ENCODE results near the gene HOXA6. TPM values are rescaled to one million over a fixed set of nuclear protein-coding genes. Genes with fewer than 3 reads are reported as not detected.

Gene HOXA6
- total RNA-seq, 1 donor from 2014 or later = 15.3 TPM

DNA sequence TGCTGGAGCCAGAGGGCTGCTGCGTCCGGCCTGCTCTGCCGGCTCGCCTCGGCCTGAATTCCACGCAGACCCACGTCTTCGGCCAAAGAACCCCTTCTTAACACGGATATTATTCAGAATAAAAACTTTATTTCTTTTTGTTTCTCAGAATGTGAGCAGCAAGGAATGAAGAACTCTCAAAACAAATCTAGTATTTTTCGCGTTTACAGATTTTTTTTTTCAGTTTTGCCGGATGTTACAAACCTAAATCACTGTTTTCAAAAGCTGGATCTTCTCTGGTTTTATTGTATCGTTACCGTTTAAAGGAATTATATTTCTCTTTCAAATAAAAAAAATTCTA is 40.7 kb downstream of the HOXA6 start:
- intact Hi-C loops (cut with DNase I) = no loop called here
- H3K27me3 ChIP-seq = no peaks in the 10 kb centered on the region

DNA sequence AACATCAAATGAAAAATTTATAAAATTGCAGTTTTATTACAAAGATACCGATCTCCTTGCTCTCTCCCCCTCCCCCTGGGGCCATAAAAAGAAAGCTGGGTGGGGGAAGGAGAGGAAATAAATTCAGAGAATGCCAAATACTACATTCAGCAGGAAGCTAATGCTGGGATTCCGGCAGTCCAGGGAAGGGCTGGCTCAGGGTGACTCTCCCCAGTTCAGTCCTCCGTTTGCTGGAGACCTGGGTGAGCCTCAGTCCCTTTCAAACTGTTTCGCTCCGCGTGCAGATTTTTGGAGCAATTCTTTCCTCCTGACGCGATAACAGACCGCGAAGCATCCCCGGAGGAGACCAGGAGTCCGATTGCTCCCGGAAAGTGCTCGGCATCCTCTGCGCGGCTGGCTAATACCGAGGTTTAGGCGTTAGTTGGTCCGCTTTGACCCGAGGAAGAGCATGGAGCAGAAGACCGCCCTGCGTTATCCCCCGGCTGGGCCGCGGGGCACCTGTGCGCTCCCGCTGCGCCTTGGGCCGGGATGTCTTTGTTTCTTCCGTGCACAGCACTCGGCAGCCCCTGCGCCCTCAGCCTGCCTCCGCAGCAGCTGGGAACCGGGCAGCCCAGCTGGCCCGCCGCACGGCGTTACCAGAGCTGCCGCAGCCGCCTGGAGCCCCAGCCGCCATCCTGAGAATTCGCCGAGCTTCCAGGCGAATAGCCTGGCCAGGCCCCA is 41.2 kb downstream of the HOXA6 start:
- Histone ChIP-seq H3K9me3 (no peaks in the 10 kb centered on the region), H3K4me1 (peaks cover 12 to 30% of the 10 kb centered on the region in 2 donors), H3K27me3 (no peaks in the 10 kb centered on the region), H3K27ac (peak overlapping the region; percentile 89 to 97), H3K4me3 (peak overlapping the region; percentile 46 to 79), H3K36me3 (no peaks in the 10 kb centered on the region)
- peak in 1 of 2 donors; percentile 66 for DNase-seq (ENCODE audit: low spot score in 2 of 2)
- TF ChIP-seq, protein P1, sequence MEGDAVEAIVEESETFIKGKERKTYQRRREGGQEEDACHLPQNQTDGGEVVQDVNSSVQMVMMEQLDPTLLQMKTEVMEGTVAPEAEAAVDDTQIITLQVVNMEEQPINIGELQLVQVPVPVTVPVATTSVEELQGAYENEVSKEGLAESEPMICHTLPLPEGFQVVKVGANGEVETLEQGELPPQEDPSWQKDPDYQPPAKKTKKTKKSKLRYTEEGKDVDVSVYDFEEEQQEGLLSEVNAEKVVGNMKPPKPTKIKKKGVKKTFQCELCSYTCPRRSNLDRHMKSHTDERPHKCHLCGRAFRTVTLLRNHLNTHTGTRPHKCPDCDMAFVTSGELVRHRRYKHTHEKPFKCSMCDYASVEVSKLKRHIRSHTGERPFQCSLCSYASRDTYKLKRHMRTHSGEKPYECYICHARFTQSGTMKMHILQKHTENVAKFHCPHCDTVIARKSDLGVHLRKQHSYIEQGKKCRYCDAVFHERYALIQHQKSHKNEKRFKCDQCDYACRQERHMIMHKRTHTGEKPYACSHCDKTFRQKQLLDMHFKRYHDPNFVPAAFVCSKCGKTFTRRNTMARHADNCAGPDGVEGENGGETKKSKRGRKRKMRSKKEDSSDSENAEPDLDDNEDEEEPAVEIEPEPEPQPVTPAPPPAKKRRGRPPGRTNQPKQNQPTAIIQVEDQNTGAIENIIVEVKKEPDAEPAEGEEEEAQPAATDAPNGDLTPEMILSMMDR (IDR thresholded peaks at IDR 0.05) = no peak
- intact Hi-C loops (cut with DNase I) = no loop called here

More for the DNA sequence above, 40.7 kb downstream of the HOXA6 start:
- H3K36me3 ChIP-seq = no peaks in the 10 kb centered on the region
- peaks cover 12 to 30% of the 10 kb centered on the region in 2 donors for H3K4me1 ChIP-seq
- no peak for DNase-seq (ENCODE audit: low spot score in 2 of 2)
- H3K4me3 ChIP-seq = peak overlapping the region; percentile 46 to 79
- H3K27ac ChIP-seq = peak overlapping the region; percentile 89 to 97
- TF ChIP-seq, protein P1 (IDR thresholded peaks at IDR 0.05) = no peak
- no peaks in the 10 kb centered on the region for H3K9me3 ChIP-seq

DNA sequence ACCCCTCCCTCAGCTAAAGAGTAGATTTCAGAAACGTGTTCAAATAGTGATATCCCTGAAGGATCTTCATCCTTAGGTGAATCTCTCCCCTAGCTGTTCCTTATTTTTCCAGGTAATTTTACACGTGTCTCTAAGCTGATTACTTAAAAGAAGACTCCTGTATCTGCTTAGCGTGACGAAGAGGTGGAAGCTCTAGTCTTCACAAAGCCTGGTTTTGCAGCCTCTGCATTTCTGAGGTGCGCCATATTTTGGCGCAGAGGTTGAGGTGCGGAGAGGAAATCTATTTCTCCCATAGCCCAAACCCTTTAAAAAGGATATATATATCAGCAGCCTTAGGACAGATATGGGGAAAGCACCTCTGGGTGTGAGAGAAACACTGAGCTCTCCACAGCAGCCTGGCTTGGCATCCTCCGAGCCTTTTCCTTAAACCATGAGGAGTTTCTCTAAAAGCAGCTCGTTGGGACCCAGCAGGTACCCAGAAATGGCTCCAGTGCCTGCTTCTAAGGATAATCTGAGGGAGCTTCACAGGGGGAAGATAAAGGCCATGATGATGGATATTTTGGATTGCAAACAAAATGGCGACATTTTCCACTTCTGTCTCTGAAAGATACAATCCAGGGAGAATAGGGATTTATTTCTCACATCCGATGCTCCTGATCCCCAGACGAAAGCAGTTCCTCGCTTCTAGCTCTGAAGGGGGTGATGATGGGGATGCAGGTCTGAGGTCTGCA is 42.1 kb downstream of the HOXA6 start:
- peak overlapping the region; percentile 46 to 79 for H3K4me3 ChIP-seq
- H3K36me3 ChIP-seq = no peaks in the 10 kb centered on the region
- intact Hi-C loops (cut with DNase I) = loop anchor here (2.0 kb wide), 1 partner anchor 17 kb away; no protein-coding TSS in a partner anchor
- TF ChIP-seq, protein P1 (IDR thresholded peaks at IDR 0.05) = no peak
- peak overlapping the region; percentile 89 to 97 for H3K27ac ChIP-seq
- peaks cover 12 to 31% of the 10 kb centered on the region in 2 donors for H3K4me1 ChIP-seq
- no peaks in the 10 kb centered on the region for H3K27me3 ChIP-seq
- DNase-seq (ENCODE audit: low spot score in 2 of 2) = no peak
- no peaks in the 10 kb centered on the region for H3K9me3 ChIP-seq

DNA sequence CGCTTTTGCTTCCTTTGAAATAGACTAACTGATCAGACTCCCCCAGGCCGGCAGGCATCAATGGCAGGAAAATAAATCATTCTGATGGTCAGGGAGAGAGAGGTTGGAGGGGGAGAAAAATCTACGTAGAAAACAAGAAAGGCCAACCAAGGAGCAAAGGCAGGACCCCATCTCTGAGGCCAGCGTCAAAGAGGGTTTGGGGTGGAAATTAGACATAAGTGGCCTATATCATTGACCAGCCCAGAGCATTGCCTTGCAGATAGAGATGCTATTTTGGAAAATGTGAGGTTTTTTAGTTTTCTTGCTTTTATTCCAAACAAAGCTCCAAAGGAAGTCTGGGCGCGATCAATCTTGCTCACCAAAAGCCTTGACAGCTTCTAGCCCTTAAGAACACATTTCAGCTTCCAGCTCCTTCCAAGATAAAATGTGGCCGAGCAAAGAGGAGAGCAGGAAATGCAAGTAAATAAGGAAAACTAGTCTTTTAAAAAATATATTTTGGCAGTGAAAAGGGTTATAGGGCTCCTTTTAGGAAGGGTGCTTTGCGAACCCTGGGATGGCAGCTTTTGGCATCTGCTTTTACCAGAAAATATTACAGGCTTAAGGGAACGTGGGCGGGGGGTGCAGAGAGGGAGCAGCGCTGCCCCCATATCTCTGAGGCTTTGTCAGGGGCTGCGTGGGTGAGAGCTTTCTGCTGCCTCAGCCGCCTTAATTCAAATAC is 43.1 kb downstream of the HOXA6 start:
- Histone ChIP-seq H3K27ac (peak overlapping the region; percentile 89 to 97), H3K4me3 (peak overlapping the region; percentile 68 to 79), H3K9me3 (no peaks in the 10 kb centered on the region), H3K4me1 (peaks cover 8 to 32% of the 10 kb centered on the region in 2 donors), H3K36me3 (no peaks in the 10 kb centered on the region), H3K27me3 (no peaks in the 10 kb centered on the region)
- peak in 1 of 2 donors; percentile 61 for DNase-seq (ENCODE audit: low spot score in 2 of 2)
- intact Hi-C loops (cut with DNase I) = loop anchor here (2.0 to 5.0 kb wide), 2 partner anchors 18 to 1352 kb away; no protein-coding TSS in a partner anchor
- TF ChIP-seq, protein P1 (IDR thresholded peaks at IDR 0.05) = no peak

DNA sequence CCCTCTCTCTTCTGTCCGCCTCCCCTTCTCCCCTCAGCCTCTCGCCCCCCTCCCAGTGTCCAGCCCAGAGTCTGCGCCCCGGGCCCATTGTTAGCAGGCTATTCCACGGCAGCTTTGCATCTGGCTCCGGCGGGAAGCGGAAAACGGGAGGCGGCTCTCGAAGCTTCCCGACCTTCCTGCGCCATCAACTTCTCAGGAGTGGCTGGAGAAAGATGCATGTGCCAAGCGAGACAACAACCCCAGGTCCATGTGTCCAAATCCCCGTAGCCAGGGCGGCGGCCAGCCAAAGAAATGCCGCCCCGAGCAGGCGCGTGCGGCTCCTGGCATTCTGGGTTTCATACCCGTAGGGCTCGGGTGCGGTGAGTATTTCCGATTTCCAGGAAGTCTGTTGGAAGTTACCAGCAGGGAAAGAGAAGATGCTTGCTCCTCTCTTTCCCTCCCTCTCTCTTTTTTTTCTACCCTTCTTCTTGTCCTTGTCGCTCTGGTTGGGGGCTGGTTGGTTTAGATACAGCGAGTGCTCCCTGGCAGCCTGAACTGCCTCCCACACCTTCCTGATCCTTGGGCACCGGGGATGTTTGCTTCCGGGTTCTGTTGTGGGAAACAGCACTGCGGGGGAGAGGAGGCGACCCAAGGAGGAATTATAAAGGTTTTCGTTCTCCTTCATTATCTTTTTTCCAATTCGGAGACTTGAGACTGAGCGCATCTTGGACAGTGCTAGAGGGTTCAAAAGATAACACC is 43.9 kb downstream of the HOXA6 start:
- Histone ChIP-seq H3K9me3 (no peaks in the 10 kb centered on the region), H3K27ac (peak overlapping the region; percentile 89 to 97), H3K4me3 (peak overlapping the region; percentile 68 to 79), H3K4me1 (peaks cover 4 to 27% of the 10 kb centered on the region in 2 donors), H3K27me3 (no peaks in the 10 kb centered on the region), H3K36me3 (no peaks in the 10 kb centered on the region)
- TF ChIP-seq, protein P1 (IDR thresholded peaks at IDR 0.05) = no peak
- DNase-seq (ENCODE audit: low spot score in 2 of 2) = peak in 1 of 2 donors; percentile 71
- intact Hi-C loops (cut with DNase I) = loop anchor here (2.0 to 5.0 kb wide), 2 partner anchors 19 to 1351 kb away; no protein-coding TSS in a partner anchor

Measured in ascending aorta (tissue), 2 donors.